ENCODE data around the gene EXOC6B. TPM values are rescaled to one million over a fixed set of nuclear protein-coding genes. Genes with fewer than 3 reads are reported as not detected.

Gene EXOC6B
- total and polyA plus RNA-seq, 11 donors, result 18.4 to 192 (median 143) TPM

DNA sequence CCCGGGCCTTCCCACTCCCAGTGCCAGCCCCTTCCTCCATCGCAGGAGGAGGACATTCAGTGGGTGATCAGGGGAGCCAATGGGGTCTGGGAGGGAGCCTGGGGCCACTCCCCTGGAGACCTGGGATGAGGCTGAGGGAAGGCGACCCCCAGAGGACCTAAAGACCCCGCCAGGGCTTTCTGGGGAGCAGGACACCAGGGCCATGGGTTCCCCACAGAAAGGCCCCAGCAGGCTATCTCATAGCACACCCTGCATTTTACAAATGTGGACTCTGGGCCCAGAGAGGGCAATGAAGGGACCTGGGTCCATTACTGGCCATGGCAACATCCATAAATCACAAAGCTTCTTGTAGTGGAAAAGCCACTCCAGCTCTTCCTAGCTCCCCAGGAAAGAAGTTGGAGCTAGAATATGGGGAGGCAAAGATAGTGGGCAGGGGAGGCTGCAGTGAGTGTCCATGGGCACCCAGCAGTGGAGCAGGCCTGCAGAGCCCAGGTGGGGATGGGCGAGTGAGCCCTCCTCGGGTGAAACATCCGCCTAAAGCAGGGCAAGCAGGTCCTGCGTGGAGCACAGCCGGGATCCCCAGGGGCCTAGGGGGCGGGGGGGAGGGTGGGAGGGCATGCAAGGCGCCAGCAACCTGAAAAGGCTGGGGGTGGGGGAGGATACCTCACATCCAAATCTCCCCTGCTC lies 692.0 kb downstream of the EXOC6B start:
- DNase-seq (peak in 1 of 5 donors; percentile 19), ATAC-seq (no peak)
- Histone ChIP-seq H3K27me3 (peaks cover 0 to 4% (median 0%) of the 10 kb centered on the region in 9 donors), H3K36me3 (no peaks in the 10 kb centered on the region), H3K4me3 (no peak overlapping the region), H3K9me3 (no peaks in the 10 kb centered on the region), H3K4me1 (peaks cover 7 to 21% (median 14%) of the 10 kb centered on the region in 12 donors), H3K27ac (no peak overlapping the region)
- WGBS, 4 donors, result 93 to 94% (median 93%) methylated on average over 9 to 11 of the region's 11 CpGs
- TF ChIP-seq, protein P1, sequence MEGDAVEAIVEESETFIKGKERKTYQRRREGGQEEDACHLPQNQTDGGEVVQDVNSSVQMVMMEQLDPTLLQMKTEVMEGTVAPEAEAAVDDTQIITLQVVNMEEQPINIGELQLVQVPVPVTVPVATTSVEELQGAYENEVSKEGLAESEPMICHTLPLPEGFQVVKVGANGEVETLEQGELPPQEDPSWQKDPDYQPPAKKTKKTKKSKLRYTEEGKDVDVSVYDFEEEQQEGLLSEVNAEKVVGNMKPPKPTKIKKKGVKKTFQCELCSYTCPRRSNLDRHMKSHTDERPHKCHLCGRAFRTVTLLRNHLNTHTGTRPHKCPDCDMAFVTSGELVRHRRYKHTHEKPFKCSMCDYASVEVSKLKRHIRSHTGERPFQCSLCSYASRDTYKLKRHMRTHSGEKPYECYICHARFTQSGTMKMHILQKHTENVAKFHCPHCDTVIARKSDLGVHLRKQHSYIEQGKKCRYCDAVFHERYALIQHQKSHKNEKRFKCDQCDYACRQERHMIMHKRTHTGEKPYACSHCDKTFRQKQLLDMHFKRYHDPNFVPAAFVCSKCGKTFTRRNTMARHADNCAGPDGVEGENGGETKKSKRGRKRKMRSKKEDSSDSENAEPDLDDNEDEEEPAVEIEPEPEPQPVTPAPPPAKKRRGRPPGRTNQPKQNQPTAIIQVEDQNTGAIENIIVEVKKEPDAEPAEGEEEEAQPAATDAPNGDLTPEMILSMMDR (IDR thresholded peaks at IDR 0.05), result no peak
- TF ChIP-seq POLR2A (IDR thresholded peaks at IDR 0.05), result no peak
- intact Hi-C loops (cut with DNase I), result no loop called here

DNA sequence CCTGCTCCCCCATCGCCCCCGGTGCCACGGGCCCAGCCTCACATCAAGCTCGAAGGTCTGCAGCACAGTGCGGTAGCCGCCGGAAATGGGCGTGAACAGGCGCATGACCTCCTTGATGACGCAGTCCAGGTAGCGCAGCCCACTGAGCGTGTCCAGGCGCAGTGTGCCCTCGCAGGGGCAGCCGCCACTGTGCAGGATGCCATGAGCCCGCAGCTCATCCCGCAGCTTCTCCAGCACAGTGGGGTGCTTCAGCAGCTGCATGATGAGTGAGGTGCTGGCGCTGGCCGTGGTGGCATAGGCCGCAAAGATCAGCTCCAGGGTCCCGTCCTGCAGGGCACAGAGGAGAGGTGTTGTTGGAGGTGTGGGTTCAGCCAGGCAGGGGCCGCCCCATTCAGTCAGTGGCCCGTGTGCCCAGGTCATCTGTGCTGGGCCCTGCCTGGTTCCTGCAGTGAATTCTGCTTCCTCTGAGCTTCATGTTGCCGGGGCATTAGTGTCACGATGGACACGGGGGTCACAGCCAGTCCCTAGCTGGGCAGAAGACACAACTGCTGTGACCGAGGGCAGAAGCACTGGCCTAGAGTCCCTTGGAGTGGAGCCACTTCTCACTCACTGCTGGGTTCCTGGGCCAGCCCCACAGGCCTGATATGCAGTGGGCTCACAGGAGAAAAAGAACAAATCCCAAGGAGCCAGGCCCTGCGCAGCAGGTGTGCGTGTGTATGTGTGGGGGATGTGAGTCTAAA lies 692.7 kb downstream of the EXOC6B start:
- peak in 1 of 5 donors; percentile 42 for DNase-seq
- no peaks in the 10 kb centered on the region for H3K9me3 ChIP-seq
- H3K4me3 ChIP-seq, result no peak overlapping the region
- no peak for TF ChIP-seq POLR2A (IDR thresholded peaks at IDR 0.05)
- TF ChIP-seq, protein P1 (IDR thresholded peaks at IDR 0.05), result no peak
- no peak overlapping the region for H3K27ac ChIP-seq
- H3K36me3 ChIP-seq, result no peaks in the 10 kb centered on the region
- H3K4me1 ChIP-seq, result peaks cover 2 to 14% (median 8%) of the 10 kb centered on the region in 12 donors
- ATAC-seq, result no peak
- peaks cover 0 to 4% (median 0%) of the 10 kb centered on the region in 9 donors for H3K27me3 ChIP-seq
- intact Hi-C loops (cut with DNase I), result no loop called here
- 92 to 97% (median 96%) methylated on average over 20 to 29 of the region's 29 CpGs for WGBS, 4 donors

DNA sequence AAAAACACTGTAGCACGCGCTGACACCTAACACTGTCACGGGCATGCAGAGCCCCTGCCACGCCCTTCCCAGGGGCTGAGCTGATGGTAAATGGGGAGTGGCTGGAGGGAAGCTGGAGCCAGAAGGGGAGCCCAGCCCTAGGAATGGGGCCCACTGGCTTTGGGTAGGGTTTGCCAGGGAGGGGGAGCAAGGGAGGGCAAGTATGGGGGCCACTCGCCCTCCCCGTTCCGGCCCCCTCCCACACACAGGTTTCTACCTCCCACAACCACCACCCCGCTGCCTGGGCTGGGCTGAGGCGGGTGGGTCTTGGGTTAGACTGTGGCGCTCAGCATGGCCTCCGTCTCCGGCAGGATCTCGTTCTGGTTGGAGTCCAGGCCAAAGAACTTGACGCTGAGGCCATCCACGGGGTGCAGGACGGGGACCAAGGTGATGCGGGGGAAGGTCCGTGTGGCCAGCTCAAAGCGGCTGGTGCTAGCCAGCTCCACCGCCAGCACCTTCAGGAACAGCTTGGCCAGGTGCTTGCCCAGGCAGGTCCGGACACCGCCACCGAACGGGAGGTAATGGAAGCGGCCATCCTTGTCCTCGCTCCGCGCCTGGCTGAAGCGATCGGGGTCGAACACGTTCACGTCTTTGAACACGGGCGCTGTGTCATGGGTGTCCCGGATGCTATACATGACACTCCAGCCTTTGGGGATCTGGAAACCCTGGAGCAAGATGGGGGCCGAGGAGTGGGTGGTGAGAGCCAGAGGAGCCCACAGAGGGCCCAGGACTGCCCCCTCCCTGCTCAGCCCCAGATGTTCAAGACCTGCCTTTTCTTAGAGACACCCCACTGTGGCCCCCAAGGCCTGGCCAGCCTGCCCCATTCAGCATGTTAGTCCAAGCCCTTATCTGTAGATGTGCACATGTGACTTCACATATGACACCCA lies 693.7 kb downstream of the EXOC6B start:
- Histone ChIP-seq H3K27ac (no peak overlapping the region), H3K9me3 (no peaks in the 10 kb centered on the region), H3K27me3 (peaks cover 0 to 4% (median 0%) of the 10 kb centered on the region in 9 donors), H3K4me1 (peaks cover 0 to 4% (median 0%) of the 10 kb centered on the region in 12 donors), H3K4me3 (no peak overlapping the region), H3K36me3 (no peaks in the 10 kb centered on the region)
- DNase-seq (peak in 2 of 5 donors; percentile 4 to 15), ATAC-seq (no peak)
- WGBS, 4 donors, result 94 to 95% (median 95%) methylated on average over 28 to 37 of the region's 37 CpGs
- TF ChIP-seq, protein P1 (IDR thresholded peaks at IDR 0.05), result no peak
- TF ChIP-seq POLR2A (IDR thresholded peaks at IDR 0.05), result no peak
- intact Hi-C loops (cut with DNase I), result no loop called here

Data from heart left ventricle (tissue), 16 donors.